Epithelial cell of esophagus (primary cell): ENCODE results near the gene EPG5.

Experiments
- DNase-seq: peaks from one replicate; pipeline ENCODE4 v3.0.0; 2010; ENCODE audit warnings: low read depth
- H3K4me3 ChIP-seq: 2 replicates; pipeline ENCODE4 v1.5.1; 2011; ENCODE audit warnings: mild to moderate bottlenecking, low read length, control low read depth
- CTCF ChIP-seq: IDR thresholded peaks from 2 replicates; pipeline ENCODE4 v1.5.1; 2011; ENCODE audit warnings: low read depth, mild to moderate bottlenecking, low read length, control low read depth, inconsistent platforms; ENCODE audit not compliant: insufficient read depth; ENCODE audit errors: missing control alignments

Gene EPG5

GRCh38 chr18:45967007-45967706 is at the start of gene EPG5:
TSS of gene EPG5 (minus strand) at chr18:45967329. CDS start at chr18:45967239, 90 bp downstream.
- peak within 1 kb of the TSS; percentile 94 for H3K4me3 ChIP-seq

GRCh38 chr18:46013484-46014189 is 46.5 kb upstream of the EPG5 start:
- TF ChIP-seq CTCF: no peak
- no peak for DNase-seq
- H3K4me3 ChIP-seq: no peak overlapping the region

More at GRCh38 chr18:45967007-45967706, at the start of gene EPG5:
- peak; percentile 98 for DNase-seq
- TF ChIP-seq CTCF: no peak

- H3K4me3 ChIP-seq: no peak overlapping the region
- DNase-seq: no peak
- TF ChIP-seq CTCF: no peak
Observed at GRCh38 chr18:46010676-46011075, 43.5 kb upstream of the EPG5 start.

- H3K4me3 ChIP-seq: no peak overlapping the region
- no peak for TF ChIP-seq CTCF
- no peak for DNase-seq
Observed at GRCh38 chr18:46010050-46010449, 42.9 kb upstream of the EPG5 start.

- DNase-seq: no peak
- no peak overlapping the region for H3K4me3 ChIP-seq
- no peak for TF ChIP-seq CTCF
Observed at GRCh38 chr18:46009125-46009840, 42.2 kb upstream of the EPG5 start.

GRCh38 chr18:46008531-46008930 is 41.4 kb upstream of the EPG5 start:
- H3K4me3 ChIP-seq: no peak overlapping the region
- no peak for TF ChIP-seq CTCF
- DNase-seq: no peak
